GM18519 (cell line): ENCODE data around the gene ZBTB7C.

ENCODE experiments used
- ATAC-seq: cut with Tn5 transposase; IDR thresholded peaks from one replicate; pipeline ENCODE4 v1.9.1; 2021; ENCODE audit warnings: mild to moderate bottlenecking, moderate library complexity; ENCODE audit not compliant: unreplicated experiment, low FRiP score

The ZBTB7C gene

DNA sequence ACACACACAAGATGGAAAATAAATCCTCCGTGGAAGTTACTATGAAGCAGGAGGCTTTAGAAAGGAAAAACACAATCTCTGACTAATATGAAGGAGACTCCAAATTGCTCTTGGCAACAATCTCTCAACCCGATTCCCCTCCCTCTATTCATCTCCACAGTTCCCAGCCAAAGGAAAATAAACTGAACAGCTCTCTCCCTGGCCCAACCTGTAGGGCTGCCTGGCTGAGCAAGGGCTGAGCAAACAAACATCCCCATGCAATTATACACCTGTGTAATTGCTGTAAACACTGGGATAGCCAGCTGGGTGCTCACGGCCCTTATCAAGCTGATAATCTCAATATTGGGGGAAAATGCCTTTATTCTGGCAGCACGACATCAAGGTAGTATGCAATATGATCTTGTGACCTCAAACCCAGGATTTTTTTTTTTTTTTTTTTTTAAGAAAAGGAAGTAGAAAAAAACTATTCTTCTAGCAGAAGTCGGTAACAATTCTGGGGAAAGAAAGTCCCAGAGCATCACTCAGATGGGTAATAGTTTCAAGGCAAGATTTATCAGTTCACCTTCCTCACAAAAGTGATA, 275.4 kb downstream of the ZBTB7C start:
- ATAC-seq: no peak

DNA sequence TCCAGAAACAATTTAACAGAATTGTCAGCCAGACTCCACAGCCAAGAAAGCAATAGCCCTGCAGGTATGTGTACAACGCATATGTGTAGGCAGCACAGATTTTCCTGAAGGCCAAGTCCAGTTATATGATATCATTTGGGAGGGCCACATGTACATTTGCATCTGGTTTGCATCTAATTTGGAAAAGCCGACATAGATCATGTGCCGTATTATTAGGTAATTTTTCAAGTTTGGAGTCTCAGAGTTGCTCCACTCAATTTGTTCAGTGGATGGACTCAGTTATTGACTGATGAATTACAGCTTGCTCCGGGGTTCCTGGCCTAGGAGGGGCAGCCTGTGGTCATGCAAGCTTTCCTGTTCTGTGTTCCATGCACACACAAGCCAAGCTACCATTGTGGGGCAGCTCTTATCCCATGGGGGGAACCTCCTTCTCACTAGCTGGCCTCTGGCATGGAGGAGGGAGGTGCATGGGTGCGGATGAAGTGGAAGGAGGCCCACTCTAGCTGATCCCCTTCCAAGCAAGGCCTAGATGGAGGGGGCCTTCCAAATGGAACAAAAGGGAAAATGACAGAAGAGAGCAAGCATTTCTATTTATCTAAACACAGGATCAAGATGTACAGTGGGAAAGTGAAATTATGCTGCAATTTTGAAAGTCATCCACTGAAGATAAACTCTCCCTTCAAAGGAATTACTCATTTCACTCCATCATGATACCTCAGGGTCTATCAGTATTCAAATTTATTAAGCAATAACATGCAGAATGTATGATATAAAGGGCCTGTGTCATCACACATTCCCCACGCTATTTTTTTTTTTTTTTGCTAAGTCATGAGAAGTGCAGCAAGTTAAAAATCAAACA, 276.2 kb downstream of the ZBTB7C start:
- ATAC-seq: no peak

DNA sequence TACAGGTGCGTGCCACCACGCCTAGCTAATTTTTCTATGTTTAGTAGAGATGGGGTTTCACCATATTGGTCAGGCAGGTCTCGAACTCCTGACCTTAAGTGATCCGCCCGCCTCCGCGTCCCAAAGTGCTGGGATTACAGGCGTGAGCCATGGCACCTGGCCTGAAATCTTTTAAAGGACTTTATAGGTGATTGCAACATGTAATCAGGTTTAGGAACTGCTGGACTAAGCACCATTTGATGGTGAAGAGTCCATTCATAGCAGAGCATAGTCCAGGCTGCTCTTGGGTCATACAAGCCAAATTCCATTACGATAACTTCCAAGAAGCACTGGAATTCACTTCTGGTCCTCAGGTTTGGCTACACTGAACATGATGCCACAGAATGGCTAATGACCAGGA, 278.1 kb downstream of the ZBTB7C start:
- ATAC-seq: no peak

DNA sequence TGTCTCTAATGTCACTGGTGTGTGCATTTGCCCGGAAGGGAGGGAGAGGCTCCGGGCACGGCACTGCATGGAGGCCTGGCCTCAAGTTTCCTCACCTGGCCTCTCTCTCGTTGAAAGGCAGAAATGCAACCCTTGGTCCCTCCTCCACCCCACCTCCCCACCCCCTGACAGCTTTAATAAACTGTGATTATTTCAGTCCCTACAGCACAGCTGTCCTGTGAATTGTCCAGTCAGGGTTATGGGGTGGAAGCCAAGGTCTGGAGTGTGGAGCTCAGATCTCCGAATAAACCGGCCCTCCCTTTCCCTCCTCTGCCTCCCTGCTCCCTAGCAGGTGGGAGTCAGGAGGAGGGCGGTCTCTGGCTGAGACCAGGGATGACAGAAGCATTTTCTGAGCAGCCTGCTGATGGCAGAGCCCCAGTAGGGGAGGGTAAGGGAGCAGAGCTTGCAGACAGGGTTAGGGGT, 279.5 kb downstream of the ZBTB7C start:
- ATAC-seq: no peak

DNA sequence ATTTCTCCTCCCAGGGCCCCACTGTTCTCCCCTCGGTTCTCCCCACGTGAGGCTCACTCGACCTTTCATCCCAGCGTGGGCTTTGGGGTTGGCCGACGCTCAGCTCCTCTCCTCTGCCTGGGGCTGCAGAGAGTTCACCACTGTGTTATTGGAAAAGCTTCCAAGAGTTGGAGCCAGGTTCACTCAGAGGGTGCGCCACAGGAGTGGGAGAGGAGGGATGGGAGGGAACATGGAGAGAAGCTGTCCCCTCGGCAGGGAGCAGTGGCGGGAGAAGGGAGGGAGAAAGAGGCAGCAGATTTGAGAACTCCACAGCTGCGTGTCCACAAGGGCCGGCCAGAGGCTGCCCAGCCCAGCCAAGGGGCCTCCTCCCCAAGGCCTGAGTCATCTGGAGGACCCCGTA, 281.6 kb downstream of the ZBTB7C start:
- ATAC-seq: no peak

DNA sequence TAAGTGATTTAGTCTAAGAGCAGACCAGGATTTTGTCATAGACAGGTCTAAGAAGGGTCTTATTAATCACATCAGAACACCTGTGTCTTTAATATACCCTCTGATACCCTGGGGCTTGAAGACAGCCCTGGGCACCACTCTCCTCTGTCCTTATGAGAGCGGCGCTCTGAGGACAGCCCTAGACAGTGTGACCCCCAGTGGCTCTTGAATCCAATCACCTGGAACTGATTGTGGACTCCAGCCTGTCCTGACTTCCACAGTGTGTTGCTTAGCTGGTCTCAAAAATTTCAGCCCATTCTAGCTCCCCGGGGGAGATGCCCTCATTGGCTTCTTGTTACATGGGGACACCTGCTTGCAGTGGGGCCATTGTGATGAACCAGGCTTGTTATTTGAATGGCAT, 282.9 kb downstream of the ZBTB7C start:
- no peak for ATAC-seq

DNA sequence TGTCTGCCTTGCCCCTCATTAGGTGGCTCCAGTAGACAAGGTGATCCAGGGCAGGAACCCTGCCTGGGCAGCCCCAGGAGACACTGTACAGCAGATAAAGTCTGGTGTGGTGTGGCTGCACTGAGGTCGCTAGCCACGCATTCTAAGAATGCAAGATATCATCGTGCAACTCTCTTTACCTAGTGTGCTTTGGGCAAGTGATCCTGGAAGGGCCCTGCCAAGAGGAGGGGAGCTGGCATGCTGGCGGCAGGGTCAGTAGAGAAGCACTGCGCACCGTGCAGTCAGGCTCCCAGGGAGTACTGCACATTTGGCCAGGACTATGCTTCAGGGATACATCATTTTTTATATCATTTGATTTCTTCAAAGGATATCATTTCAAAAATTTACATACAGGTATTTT, 283.5 kb downstream of the ZBTB7C start:
- ATAC-seq: no peak

DNA sequence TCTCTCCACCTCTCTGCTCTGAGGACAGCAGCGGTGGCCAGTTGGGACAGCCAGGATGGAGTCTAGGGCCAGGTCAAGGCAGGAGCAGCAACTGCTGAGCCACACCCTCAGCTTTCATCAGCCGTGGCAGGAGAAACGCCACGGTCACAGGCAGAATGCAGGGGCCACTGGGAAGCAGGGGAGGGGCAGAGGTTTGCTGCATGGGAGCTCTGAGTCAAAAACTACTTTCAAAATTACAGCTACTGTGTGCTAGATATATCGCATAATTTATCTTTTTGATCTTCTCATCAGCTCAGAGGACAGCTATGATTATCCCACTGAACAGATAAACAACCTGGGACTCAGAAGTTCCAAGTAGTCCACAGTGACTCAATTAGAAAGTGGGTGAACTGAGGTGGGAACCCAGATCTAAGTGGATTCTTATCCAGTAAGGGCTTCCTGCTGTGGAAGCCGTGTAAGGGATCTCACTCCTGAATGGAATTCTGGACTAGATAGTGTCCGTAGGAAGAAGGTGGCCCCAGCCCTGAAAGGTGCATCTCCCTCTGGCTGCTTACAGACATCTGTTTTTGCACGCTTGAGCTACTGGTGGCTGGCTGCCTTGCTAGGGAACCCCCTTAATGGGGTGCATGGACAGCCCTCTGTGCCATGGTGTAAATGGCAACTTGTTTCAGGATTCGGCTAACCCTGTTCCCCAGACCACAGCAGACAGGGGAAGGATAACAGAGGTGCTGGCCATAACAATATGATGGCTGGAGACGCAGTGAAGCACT, 284.1 kb downstream of the ZBTB7C start:
- no peak for ATAC-seq

DNA sequence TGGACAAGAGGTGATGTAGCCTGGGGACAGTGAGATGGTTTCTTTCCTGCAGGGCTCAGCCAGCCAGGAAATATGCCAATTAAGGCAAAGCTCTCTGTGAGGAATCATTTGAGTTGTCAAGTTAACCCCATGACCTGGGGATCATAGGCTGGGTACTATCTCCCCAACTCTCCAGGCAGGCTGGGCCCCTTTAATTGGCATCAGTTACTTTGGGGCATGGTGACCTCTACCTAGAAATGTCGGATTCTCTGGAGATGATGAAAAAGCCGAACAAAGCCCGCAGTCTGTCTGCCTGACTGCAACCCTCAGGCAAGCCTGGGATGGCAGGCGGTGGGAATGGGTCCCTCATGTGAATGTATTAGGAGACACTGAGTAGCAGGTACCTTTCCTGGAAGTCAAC, 285.2 kb downstream of the ZBTB7C start:
- ATAC-seq: no peak

DNA sequence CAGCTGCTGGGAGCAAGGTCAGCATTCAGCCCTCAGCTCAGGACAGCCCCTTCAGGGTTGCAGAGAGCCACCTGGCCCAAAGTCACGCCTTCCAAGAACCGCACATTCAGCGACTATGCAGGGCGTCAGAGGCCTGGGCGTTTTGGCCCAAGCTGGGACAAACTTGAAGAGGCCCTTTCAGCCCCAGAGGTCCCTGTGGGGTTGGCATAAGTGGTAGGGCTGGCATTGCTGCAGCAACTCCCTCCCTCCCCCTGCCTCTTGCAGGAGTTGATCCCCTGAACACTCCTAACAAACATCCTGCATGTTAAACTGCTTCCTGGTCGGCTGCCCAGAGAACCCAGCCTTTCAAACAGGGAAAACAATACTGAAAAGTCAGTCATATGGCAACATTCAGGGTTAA, 285.9 kb downstream of the ZBTB7C start:
- ATAC-seq: no peak

DNA sequence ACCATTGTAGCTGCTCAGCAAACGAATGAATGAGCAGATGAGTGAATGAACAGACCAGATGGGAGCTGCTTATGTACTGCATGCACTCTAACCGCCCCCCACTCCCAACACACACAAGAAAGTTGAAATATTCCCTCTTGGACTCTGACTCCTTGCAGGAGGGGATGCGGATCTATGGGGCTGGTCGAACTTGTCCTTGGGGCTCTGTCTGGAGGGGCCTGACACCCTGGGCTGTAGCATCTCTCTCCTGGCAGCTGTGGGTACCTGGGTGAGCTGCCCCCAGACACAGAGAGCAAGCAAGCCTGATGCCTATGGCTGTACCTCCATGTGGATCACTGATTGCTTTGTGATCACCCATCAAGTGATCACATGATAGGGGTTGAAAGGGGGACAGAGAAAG, 286.4 kb downstream of the ZBTB7C start:
- no peak for ATAC-seq

DNA sequence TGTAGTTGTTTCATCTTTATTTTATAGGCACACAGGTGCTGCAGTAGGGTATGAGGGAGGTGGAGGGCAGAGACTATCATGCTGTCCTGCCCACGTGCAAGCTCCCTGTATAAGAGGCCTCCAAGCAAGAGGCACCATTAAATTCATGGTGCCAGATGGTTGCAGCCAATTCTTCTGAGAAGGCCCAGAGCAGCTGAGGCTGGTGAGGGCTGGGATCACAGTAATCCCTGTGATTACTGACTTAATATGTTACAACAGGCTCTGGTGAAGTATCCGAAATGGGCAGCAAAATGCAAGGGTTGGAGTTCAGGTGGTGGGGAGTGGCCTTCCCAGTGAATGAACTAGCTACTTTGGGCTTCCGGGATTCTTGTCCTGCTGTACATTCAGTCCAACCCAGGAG, 286.8 kb downstream of the ZBTB7C start:
- no peak for ATAC-seq

DNA sequence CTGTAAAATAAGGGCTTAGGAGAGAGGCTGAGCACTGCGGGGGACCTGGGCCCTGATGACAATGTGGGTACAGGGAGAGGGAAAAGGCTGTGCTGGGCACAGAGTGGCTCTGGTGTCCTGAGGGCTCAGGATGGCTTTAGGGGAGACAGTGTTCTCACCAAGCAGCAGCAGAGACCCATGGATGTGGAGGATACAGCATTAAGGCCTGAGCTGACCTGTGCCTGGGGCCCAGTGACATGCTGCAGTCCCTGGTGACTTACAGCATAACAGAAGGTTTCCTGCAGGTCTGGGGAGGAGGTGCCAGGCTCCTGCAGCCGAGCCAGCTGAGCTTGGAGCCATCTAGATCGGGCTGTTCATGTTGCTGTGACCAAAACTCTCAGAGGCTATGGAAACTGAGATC, 287.4 kb downstream of the ZBTB7C start:
- ATAC-seq: no peak

DNA sequence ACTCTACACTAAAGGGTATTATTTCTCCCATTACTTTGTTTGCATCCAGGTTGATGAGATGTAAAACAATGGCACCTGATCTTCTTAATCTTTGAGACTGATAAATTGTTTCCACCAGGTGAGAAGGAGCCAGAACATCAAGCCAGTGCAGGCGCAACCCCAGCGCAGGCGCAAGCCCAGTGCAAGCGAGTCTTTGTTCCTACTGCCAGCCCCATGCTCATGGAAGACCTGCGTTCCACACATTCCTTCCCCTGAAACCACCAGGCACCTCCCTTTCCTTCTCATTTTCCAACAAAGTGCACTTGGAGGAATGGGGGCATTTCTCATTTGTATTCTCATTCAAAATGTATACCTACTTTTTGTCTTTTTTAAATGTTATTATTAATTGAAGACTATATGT, 290.0 kb downstream of the ZBTB7C start:
- ATAC-seq: no peak

DNA sequence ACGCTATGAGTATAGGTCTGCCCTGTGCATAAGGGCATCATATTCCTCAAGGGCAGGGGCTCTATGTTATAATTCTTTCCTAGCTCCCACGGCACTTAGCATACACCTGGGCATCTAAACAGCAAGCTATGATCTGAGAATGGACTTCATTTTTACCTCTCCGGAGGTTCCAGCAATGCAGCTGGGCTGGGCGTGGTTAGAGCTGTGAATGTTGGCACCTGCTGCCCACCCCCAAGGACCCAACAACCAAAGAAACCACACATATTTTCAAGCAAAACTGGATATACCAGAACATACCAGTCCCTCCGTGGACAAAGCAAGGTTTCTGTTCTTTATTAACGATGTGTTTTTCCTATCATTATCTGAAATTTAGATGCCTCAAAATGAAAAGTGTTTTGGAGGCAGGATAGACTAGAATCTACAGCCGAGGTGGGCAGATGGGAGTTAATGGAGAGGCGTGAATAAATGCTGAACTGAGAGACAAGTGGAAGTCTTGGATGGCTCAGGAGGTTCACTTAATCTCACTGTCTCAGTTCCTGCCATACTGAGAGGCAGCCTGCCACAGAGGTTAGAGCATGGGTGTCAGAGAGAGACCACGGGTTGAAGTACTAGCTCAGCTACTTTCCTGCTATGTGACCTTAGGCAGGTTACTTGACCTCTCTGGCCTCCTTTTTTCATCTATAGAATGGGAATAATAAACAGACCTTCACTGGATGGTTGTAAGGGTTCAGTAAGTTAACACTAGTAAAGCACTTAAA, 292.1 kb downstream of the ZBTB7C start:
- no peak for ATAC-seq

DNA sequence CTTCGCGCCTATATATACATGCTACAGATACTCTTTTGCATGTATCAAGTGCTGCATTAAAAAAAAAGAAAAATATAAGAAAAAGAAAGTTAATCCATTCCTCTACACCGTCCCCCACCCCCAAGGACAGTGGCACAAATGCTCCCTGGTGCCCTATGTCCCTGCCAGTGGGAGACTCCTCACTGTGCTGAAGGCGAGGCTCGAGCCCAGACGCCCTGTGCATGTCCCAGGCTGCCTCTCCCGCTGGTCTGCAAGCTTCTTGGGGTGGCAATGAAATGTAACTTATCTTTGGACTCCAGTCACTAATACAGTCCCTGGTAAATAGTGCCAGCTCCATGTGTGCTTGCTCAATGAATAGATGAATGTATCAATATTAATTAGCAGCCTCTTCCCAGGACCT, 293.2 kb downstream of the ZBTB7C start:
- ATAC-seq: no peak

DNA sequence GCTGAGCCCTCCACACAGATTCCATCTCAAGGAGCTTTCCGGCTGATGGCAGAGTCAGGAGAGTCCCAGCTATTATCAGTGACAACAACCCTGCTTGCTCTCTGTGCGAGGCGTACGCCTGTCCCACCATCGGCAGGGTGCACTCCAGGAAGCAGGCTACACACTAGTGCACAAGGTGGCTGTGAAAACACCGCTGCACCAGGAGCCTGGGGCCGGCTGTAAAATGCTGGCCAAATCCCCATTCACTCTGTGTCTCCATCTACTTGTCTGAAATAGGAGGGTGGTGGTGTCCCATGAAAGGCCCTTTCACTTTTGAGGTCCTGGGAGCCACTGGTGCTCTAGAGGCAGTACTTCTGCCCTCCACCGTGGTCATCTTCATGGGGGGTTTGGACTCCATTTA, 295.5 kb downstream of the ZBTB7C start:
- ATAC-seq: no peak

DNA sequence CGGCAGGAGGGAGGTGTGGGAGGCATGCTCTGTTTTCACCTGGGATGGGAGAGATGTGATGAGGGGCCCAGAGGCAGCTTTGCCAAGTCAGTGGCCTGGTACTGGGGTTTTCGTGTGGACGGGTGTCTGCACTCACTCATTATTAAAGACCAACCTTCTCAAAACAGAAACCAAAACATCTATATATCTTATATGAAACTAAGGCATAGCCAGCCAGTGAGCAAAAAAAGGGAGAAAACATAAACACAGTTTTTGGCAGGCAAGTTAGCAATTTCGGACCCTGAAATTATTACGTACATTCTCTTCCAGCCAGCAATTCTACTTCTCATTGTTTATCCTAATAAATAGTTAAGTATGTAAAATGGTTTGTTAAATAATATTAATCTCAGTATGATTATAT, 297.6 kb downstream of the ZBTB7C start:
- ATAC-seq: no peak

DNA sequence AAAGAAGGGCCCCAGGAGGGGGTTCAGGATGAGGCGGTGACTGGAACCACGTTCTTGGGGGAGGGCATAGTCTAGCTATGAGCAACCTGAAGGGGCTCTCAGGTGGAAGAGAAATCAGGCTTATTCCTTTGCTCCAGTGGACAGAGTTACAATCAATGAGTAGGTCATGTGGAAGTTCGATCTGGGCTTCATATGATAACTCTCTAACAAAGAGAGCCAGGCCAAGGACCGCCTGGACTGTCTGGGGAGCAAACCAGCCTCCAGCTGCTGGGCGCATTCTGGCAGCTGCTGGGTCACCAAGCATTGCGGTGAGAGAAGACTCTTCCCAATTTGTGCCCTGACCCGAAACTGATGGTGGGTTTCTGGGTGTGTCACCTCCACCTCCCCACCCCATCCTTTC, 298.4 kb downstream of the ZBTB7C start:
- ATAC-seq: no peak

DNA sequence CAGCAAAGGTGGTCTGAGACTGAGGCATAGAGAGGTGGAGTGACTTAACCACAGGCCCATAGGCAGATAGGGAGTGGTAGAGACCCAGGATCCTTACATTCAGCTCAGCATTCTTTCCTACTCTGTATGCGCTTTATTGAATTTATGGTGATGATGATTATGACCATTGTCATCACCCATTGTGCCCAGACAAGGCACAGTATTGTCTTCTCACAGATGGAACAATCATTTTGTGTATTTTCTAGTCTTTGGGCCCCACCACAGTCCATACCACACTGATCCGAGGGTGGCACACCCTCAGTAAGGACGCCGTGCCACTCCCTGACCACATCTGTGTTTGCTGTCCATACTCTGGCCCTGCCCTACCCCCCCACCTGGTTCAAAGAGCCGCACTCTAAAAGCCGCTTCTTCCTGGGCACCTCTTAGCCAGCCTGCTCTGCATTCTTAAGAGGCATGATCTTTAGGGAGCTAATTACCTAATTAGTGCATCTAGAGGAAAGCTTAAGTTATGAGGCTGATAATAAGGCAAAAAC, 299.2 kb downstream of the ZBTB7C start:
- no peak for ATAC-seq

DNA sequence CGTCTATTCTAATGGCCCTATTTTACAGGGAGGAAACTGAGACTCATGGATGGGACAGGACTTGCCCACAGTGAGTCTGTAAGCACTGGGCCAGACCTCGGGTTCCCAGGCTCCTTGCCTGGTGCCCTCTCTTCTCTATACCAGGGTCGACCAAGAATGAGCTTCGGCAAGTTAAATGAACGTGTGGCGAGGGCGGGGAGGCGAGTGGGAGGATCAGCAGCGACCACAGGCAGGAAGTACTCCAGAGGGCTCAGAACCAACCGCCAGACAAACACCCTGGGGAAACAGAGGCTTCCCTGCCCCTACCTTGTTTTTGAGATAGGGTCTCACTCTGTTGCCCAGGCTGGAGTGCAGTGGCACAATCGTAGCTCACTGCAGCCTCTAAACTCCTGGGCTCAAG, 301.0 kb downstream of the ZBTB7C start:
- ATAC-seq: no peak
